Measurements from ENCODE around the gene CALR. TPM values are rescaled to one million over a fixed set of nuclear protein-coding genes. Genes with fewer than 3 reads are reported as not detected.

Gene CALR
- total RNA-seq, 2 donors from 2014 or later = 298 to 388 TPM

DNA sequence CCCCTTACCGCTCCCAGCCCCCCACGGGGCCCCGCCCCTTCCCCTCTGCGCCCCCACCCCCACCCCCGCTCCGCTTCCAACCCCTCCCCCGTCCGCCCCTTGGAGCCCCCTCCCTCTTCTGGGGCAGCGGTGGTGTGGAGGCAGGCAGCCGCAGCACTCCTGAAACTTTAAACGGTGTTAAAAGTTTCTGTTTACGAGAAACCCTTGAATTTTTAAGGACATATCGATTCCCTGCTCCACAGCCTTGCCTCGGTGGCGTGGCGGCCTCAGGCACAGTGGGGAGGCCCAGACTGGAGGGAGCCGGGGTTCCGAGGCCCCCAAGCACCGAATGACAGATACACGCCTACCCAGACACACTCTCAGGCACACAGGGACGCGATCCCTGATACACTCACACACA lies 52.0 kb downstream of the CALR start:
- no peak for DNase-seq
- no peaks in the 10 kb centered on the region for H3K36me3 ChIP-seq (replicated peaks in 1 of 2; ENCODE audit: insufficient read depth in 1 of 2, low read depth in 2 of 2)
- no peaks in the 10 kb centered on the region for H3K9me3 ChIP-seq
- ATAC-seq = no peak
- TF ChIP-seq, protein P1, sequence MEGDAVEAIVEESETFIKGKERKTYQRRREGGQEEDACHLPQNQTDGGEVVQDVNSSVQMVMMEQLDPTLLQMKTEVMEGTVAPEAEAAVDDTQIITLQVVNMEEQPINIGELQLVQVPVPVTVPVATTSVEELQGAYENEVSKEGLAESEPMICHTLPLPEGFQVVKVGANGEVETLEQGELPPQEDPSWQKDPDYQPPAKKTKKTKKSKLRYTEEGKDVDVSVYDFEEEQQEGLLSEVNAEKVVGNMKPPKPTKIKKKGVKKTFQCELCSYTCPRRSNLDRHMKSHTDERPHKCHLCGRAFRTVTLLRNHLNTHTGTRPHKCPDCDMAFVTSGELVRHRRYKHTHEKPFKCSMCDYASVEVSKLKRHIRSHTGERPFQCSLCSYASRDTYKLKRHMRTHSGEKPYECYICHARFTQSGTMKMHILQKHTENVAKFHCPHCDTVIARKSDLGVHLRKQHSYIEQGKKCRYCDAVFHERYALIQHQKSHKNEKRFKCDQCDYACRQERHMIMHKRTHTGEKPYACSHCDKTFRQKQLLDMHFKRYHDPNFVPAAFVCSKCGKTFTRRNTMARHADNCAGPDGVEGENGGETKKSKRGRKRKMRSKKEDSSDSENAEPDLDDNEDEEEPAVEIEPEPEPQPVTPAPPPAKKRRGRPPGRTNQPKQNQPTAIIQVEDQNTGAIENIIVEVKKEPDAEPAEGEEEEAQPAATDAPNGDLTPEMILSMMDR (IDR thresholded peaks at IDR 0.05) = no peak
- no peak for TF ChIP-seq POLR2A (IDR thresholded peaks at IDR 0.05)
- 38 to 43% methylated on average over 10 to 22 of the region's 22 CpGs for WGBS, 2 donors
- H3K27ac ChIP-seq = no peak overlapping the region
- H3K4me3 ChIP-seq = no peak overlapping the region
- intact Hi-C loops (cut with DNase I) = no loop called here
- peaks cover 5% of the 10 kb centered on the region for H3K4me1 ChIP-seq
- H3K27me3 ChIP-seq = no peaks in the 10 kb centered on the region

DNA sequence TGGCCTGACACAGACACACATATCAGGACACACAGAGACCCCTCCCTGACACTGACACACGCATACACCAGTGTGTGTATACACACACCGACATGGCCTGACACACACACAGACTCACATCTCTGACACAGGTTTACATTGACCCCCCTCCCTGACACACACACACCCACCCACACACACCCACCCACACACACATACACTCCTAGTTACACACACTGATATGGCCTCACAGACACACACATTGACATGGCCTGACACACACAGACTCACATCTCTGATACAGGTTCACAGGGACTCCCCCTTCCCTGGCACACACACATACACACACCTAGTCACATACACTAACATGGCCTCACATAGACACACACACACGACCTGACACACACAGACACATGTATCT lies 52.4 kb downstream of the CALR start:
- Histone ChIP-seq H3K27ac (no peak overlapping the region), H3K27me3 (no peaks in the 10 kb centered on the region), H3K9me3 (no peaks in the 10 kb centered on the region), H3K4me3 (no peak overlapping the region), H3K4me1 (peaks cover 5% of the 10 kb centered on the region), H3K36me3 (replicated peaks in 1 of 2; ENCODE audit: insufficient read depth in 1 of 2, low read depth in 2 of 2) (no peaks in the 10 kb centered on the region)
- intact Hi-C loops (cut with DNase I) = no loop called here
- DNase-seq = no peak
- 50 to 63% methylated on average over 1 to 3 of the region's 3 CpGs for WGBS, 2 donors
- TF ChIP-seq, protein P1 (IDR thresholded peaks at IDR 0.05) = no peak
- no peak for TF ChIP-seq POLR2A (IDR thresholded peaks at IDR 0.05)
- ATAC-seq = no peak

DNA sequence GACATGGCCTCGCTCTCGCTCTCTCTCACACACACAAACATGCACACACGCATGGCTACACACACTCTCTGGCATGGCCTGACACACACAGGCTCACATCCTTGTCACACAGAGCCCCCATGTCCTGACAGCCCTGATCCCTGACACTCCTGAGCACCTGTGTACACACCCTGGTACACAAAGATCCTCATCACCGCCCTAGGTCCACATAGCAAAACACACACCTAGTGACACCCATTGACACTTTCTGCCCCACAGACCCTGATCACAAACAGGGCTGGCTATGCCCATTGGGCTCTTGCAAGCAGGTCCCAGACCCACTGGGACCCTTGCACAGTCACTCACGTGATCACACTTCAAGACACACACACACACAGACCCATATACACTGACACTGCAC lies 52.9 kb downstream of the CALR start:
- Histone ChIP-seq H3K4me1 (peaks cover 5% of the 10 kb centered on the region), H3K36me3 (replicated peaks in 1 of 2; ENCODE audit: insufficient read depth in 1 of 2, low read depth in 2 of 2) (no peaks in the 10 kb centered on the region), H3K27ac (no peak overlapping the region), H3K27me3 (no peaks in the 10 kb centered on the region), H3K9me3 (no peaks in the 10 kb centered on the region), H3K4me3 (no peak overlapping the region)
- intact Hi-C loops (cut with DNase I) = no loop called here
- ATAC-seq (no peak), DNase-seq (no peak)
- 83 to 92% methylated on average over 5 of the region's 5 CpGs for WGBS, 2 donors
- TF ChIP-seq, protein P1 (IDR thresholded peaks at IDR 0.05) = no peak
- no peak for TF ChIP-seq POLR2A (IDR thresholded peaks at IDR 0.05)

DNA sequence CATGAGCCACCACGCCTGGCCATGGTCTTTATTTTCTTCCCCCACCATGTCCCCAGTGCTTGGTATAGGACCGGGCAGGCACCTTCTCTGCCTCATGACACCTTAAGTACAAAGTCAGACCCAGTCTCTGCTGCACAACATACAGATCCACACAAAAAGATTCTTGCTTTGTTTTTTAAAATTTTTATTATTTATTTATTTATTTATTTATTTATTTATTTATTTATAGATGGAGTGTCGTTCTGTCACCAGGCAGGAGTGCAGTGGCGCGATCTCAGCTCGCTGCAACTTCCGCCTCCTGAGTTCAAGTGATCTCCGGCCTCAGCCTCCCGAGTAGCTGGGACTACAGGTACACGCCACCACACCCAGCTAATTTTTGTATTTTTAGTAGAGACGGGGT lies 54.3 kb downstream of the CALR start:
- Histone ChIP-seq H3K36me3 (replicated peaks in 1 of 2; ENCODE audit: insufficient read depth in 1 of 2, low read depth in 2 of 2) (no peaks in the 10 kb centered on the region), H3K27me3 (no peaks in the 10 kb centered on the region), H3K9me3 (no peaks in the 10 kb centered on the region), H3K4me1 (peaks cover 18% of the 10 kb centered on the region), H3K4me3 (no peak overlapping the region), H3K27ac (no peak overlapping the region)
- TF ChIP-seq, protein P1 (IDR thresholded peaks at IDR 0.05) = no peak
- no peak for TF ChIP-seq POLR2A (IDR thresholded peaks at IDR 0.05)
- 88 to 92% methylated on average over 11 of the region's 11 CpGs for WGBS, 2 donors
- no peak for ATAC-seq
- intact Hi-C loops (cut with DNase I) = no loop called here
- no peak for DNase-seq

DNA sequence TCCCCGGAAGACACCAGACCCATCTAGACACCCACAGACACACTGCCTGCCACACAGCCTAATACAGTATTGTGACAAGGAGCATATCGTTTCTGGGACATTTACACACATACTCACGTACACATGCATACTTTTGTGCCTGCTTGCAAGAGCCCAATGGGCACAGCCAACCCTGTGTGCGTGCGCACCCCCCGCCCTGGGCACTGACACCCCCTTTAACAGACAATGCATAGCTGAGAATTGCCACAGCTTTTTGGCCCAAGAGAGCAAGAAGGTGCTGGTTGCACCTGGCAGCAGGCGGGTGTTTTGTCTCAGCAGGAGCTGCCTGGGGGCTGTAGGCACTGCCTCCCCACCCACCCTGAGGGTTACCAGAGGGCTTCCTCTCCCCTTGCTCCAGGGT lies 55.2 kb downstream of the CALR start:
- no peak for TF ChIP-seq POLR2A (IDR thresholded peaks at IDR 0.05)
- TF ChIP-seq, protein P1 (IDR thresholded peaks at IDR 0.05) = no peak

More for the DNA sequence above, 55.2 kb downstream of the CALR start:
- no peak overlapping the region for H3K4me3 ChIP-seq
- no peaks in the 10 kb centered on the region for H3K27me3 ChIP-seq
- ATAC-seq = no peak
- H3K27ac ChIP-seq = no peak overlapping the region
- no peak for DNase-seq
- H3K36me3 ChIP-seq (replicated peaks in 1 of 2; ENCODE audit: insufficient read depth in 1 of 2, low read depth in 2 of 2) = no peaks in the 10 kb centered on the region
- peaks cover 23% of the 10 kb centered on the region for H3K4me1 ChIP-seq
- intact Hi-C loops (cut with DNase I) = no loop called here
- H3K9me3 ChIP-seq = no peaks in the 10 kb centered on the region
- 88 to 92% methylated on average over 1 to 7 of the region's 7 CpGs for WGBS, 2 donors
